Camera-type eye (tissue), 1 donor: ENCODE measurements around the gene UPF3B. TPM values are rescaled to one million over a fixed set of nuclear protein-coding genes. Genes with fewer than 3 reads are reported as not detected.

Experiments
- total RNA-seq: library from RNA; depleted of rRNA; stranded (reverse); fragments of >200 nt; gene quantifications from one replicate; pipeline ENCODE4 v1.2.3, GENCODE V29; 2014

The UPF3B gene
- 6.5 TPM for total RNA-seq

DNA sequence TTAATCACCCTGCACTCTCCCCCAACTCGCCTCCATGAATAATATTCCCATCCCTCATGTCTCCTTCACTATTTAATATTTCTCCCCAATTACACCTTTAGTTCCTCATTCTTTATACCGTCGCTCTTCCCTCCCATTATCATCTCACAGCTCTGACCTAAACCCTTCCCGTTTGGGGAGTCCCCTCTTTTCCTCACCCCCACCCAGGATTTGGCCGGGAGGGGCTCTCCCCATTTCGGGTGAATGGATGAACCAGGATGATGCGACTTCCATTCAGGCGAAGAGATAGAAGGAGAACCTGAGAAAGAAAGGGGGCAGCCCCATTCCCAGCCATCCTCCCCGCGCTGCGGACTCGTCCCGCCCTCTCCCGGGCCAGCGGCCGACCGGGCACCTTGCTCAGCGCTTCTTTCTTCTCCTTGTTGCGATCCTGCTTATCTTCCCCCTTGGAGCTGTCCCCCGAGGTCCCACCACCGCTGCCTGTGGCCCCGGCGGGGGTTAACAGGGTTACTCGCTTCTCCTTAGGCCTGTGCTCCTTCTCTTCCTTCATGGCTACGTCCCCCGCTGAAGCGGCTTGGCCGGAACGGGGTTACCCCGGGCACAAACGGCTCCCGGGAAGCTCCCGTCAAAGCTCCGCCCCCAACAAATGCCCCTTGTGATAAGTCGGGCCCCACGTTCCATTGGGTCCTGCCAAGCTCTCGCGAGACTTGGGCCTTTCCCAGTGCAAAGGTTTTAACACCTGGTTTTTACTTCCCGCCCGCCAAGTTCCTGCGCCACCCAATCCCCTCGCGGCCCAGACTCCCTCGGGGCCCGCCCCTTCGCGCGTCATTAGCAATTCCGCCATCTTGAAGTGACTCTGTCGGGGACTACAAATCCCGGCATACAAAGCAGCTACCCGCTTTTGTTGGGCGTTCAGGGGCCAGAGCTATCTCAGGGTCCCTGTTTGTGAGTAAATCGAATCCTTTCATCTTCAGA, at the start of gene UPF3B:
TSS of gene UPF3B (minus strand) at position 582 of the 972 bp plus-strand sequence. CDS start at position 547, 35 bp downstream.

DNA sequence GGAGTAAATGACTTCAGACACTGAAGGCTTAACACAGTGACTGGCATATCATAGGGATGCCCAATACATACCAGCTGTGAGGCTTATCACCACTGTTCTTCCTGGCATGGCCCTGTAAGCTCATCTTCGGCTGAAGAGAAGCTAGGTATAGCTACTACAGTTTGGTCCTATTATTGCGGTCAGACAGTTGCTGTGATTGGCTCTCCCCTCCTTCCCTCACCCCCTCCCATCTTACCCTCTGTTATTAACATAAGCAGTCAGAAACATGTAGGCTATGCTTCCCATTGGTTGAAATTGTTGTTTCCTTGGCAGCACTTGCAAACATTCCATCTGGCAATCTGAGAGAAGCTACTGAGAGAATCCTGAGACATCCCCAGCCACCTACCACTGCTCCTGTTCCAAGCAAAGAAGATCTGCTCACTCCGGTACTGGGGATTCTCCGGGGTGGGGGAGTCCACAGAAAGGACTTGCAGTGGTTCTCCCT, 43.1 kb upstream of the UPF3B start, which contains the start of gene AKAP14:
TSS of gene AKAP14 (plus strand) at position 51 of the 484 bp plus-strand sequence. CDS start 7,331 bp downstream, outside the sequence.

GRCh38 chrX:119871599-119872395, 19.0 kb upstream of the UPF3B start, which contains the start of the genes NDUFA1 and RNF113A:
Gene NDUFA1, plus strand, starts transcription at chrX:119871832. Its CDS starts 80 bp downstream, at chrX:119871912.
Gene RNF113A, minus strand, starts transcription at chrX:119871733. Its CDS starts 120 bp downstream, at chrX:119871613.

GRCh38 chrX:119791437-119792231, 61.1 kb downstream of the UPF3B start, which contains the start of gene RPL39:
Gene RPL39, minus strand, starts transcription at chrX:119791630. Its CDS starts 54 bp downstream, at chrX:119791576.

Other genes with a start within 250 kb of the UPF3B start
- 16.1 TPM for gene NKRF, start 246.5 kb downstream of the UPF3B start, total RNA-seq
- gene SEPTIN6, start 159.8 kb downstream of the UPF3B start, total RNA-seq: 53.4 TPM
- 0.49 TPM for gene SOWAHD, start 94.4 kb downstream of the UPF3B start, total RNA-seq
- 2,126 TPM for gene RPL39, start 61.3 kb downstream of the UPF3B start, total RNA-seq
- 15.6 TPM for gene RNF113A, start 18.8 kb upstream of the UPF3B start, total RNA-seq
- 22.3 TPM for gene NDUFA1, start 18.9 kb upstream of the UPF3B start, total RNA-seq
- not detected for gene AKAP14, start 42.9 kb upstream of the UPF3B start, total RNA-seq
- 11.0 TPM for gene NKAP, start 90.8 kb upstream of the UPF3B start, total RNA-seq
- gene RHOXF2B, start 224.7 kb upstream of the UPF3B start, total RNA-seq: not detected